Measurements from ENCODE around the gene THSD4. TPM values are rescaled to one million over a fixed set of nuclear protein-coding genes. Genes with fewer than 3 reads are reported as not detected.

Gene THSD4
- total and polyA plus RNA-seq, 2 of the 4 experiments (the other 2 are of a cell fraction), result 25.5 to 31.1 TPM

- no peak for TF ChIP-seq MXI1 (IDR thresholded peaks at IDR 0.05; ENCODE audit: borderline replicate concordance, low read depth, low read length)
- no peak for TF ChIP-seq RFX5 (IDR thresholded peaks at IDR 0.05; ENCODE audit: low read depth, low read length)
- TF ChIP-seq CEBPB (IDR thresholded peaks at IDR 0.05; ENCODE audit: low read depth, low read length), result peak; percentile 66
- TF ChIP-seq RAD21 (IDR thresholded peaks at IDR 0.05; ENCODE audit: low read length), result no peak
- no peak for TF ChIP-seq BHLHE40 (IDR thresholded peaks at IDR 0.05; ENCODE audit: low read depth, low read length)
- TF ChIP-seq, protein P1, sequence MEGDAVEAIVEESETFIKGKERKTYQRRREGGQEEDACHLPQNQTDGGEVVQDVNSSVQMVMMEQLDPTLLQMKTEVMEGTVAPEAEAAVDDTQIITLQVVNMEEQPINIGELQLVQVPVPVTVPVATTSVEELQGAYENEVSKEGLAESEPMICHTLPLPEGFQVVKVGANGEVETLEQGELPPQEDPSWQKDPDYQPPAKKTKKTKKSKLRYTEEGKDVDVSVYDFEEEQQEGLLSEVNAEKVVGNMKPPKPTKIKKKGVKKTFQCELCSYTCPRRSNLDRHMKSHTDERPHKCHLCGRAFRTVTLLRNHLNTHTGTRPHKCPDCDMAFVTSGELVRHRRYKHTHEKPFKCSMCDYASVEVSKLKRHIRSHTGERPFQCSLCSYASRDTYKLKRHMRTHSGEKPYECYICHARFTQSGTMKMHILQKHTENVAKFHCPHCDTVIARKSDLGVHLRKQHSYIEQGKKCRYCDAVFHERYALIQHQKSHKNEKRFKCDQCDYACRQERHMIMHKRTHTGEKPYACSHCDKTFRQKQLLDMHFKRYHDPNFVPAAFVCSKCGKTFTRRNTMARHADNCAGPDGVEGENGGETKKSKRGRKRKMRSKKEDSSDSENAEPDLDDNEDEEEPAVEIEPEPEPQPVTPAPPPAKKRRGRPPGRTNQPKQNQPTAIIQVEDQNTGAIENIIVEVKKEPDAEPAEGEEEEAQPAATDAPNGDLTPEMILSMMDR (conservative IDR thresholded peaks at IDR 0.05; ENCODE audit: low read depth, low read length), result no peak
- TF ChIP-seq RCOR1 (IDR thresholded peaks at IDR 0.05; ENCODE audit: insufficient replicate concordance, low read length), result no peak
- TF ChIP-seq NFE2L2 (IDR thresholded peaks at IDR 0.05; ENCODE audit: low read depth, low read length), result no peak
- TF ChIP-seq FOS (IDR thresholded peaks at IDR 0.05; ENCODE audit: low read depth, low read length), result no peak
- no peak for TF ChIP-seq MAFK (IDR thresholded peaks at IDR 0.05; ENCODE audit: low read depth, low read length)
- TF ChIP-seq, protein P2, sequence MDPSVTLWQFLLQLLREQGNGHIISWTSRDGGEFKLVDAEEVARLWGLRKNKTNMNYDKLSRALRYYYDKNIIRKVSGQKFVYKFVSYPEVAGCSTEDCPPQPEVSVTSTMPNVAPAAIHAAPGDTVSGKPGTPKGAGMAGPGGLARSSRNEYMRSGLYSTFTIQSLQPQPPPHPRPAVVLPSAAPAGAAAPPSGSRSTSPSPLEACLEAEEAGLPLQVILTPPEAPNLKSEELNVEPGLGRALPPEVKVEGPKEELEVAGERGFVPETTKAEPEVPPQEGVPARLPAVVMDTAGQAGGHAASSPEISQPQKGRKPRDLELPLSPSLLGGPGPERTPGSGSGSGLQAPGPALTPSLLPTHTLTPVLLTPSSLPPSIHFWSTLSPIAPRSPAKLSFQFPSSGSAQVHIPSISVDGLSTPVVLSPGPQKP (IDR thresholded peaks at IDR 0.05; ENCODE audit: borderline replicate concordance, low read depth, low read length), result 0 out of 2 replicates have a peak, but pooled peaks have one; percentile 51
- Histone ChIP-seq H3K56ac (ENCODE audit: extremely low read depth, insufficient read depth, low read length) (peak overlapping the region; percentile 93), H3K79me1 (ENCODE audit: low read depth in 1 of 2, low read length in 2 of 2) (peaks cover 15 to 46% of the 10 kb centered on the region in 2 experiments), H2AK9ac (replicated peaks; ENCODE audit: low read depth, low read length, poor library complexity) (no peak overlapping the region), H3K14ac (replicated peaks; ENCODE audit: low read depth, low read length) (peak overlapping the region; percentile 100), H2BK120ac (ENCODE audit: low read depth, low read length) (peak overlapping the region; percentile 98), H2AK5ac (ENCODE audit: low read depth, low read length) (peak overlapping the region; percentile 100), H4K91ac (ENCODE audit: insufficient read depth, low read depth, low read length) (peak overlapping the region; percentile 97), H4K5ac (ENCODE audit: low read depth, low read length) (peak overlapping the region; percentile 99), H3K36me3 (ENCODE audit: control insufficient read depth, insufficient read depth, low read length) (no peaks in the 10 kb centered on the region), H3K4me3 (ENCODE audit: insufficient read depth, low read depth, low read length) (no peak overlapping the region), H2BK5ac (ENCODE audit: low read depth, low read length, poor library complexity, severe bottlenecking) (peak overlapping the region; percentile 88), H2BK15ac (ENCODE audit: low read depth, low read length) (peak overlapping the region; percentile 98; the same call in 2 of the 3 replicates), H3K9ac (ENCODE audit: low read depth, low read length) (no peak overlapping the region; the same call in 1 of the 2 replicates), H3K27me3 (ENCODE audit: control insufficient read depth, insufficient read depth, low read length) (no peaks in the 10 kb centered on the region), H2BK20ac (ENCODE audit: low read depth, low read length) (peak overlapping the region; percentile 94), H3K27ac (ENCODE audit: insufficient read depth, low read length) (peak overlapping the region; percentile 91), H2AFZ (replicated peaks; ENCODE audit: low read length, poor library complexity) (no peak overlapping the region), H3K9me3 (ENCODE audit: control insufficient read depth, insufficient read depth, low read length) (no peaks in the 10 kb centered on the region), H3K18ac (ENCODE audit: low read depth, low read length) (peak overlapping the region; percentile 98), H3K23ac (ENCODE audit: low read depth, low read length) (peak overlapping the region; percentile 84; the same call in 1 of the 2 replicates), H4K8ac (ENCODE audit: low read depth in 2 of 2, low read length in 2 of 2) (peak overlapping the region; percentile 75 to 95), H3K4me2 (ENCODE audit: low read depth, low read length) (no peak overlapping the region), H3K4me1 (ENCODE audit: control insufficient read depth, insufficient read depth, low read length) (peaks cover 30% of the 10 kb centered on the region), H3K9me1 (ENCODE audit: insufficient read depth, low read length) (peaks cover 26% of the 10 kb centered on the region), H4K20me1 (ENCODE audit: insufficient read depth, low read length) (no peaks in the 10 kb centered on the region), H3K4ac (ENCODE audit: low read depth, low read length) (peak overlapping the region; percentile 99)
- in situ Hi-C loops (cut with MboI; ENCODE audit: low sequenced_read_pairs), result no loop called here
- intact Hi-C loops (cut with micrococcal nuclease), result no loop called here
- ATAC-seq (ENCODE audit: low read depth) (peak; percentile 28), DNase-seq (peak; percentile 70)
- POLR2A ChIA-PET (ENCODE audit: unreplicated experiment), result no interaction called here
- BruUV-seq (replicated peaks), result no TSS peak
- CTCF ChIA-PET, result no interaction called here
- dilution Hi-C loops (cut with HindIII; ENCODE audit: low sequenced_read_pairs, unreplicated experiment), result no loop called here
- WGBS, 2 experiments (ENCODE audit: extremely low coverage in 2 of 2, insufficient read length in 1 of 2), result no CpG with 5 or more reads among the region's 3 CpGs
Observed at GRCh38 chr15:71282076-71282475, 166.8 kb downstream of the THSD4 start.

Data from IMR-90 (cell line).